ENCODE results near the gene NPM3.

NPM3 gene

GRCh38 chr10:101749047-101750016 is 33.9 kb downstream of the NPM3 start:
- no peak for DNase-seq

GRCh38 chr10:101748496-101748895 is 34.8 kb downstream of the NPM3 start:
- no peak for DNase-seq

GRCh38 chr10:101745074-101745696 is 38.1 kb downstream of the NPM3 start:
- no peak for DNase-seq

- no peak for DNase-seq
Measured at GRCh38 chr10:101744267-101744666, 39.0 kb downstream of the NPM3 start.

GRCh38 chr10:101741938-101742337 is 41.3 kb downstream of the NPM3 start:
- DNase-seq = no peak

GRCh38 chr10:101736666-101737065 is 46.6 kb downstream of the NPM3 start:
- no peak for DNase-seq

GRCh38 chr10:101732096-101732495 is 51.1 kb downstream of the NPM3 start:
- DNase-seq = no peak
